Head of caudate nucleus (tissue), 42 donors: Measurements from ENCODE around the gene SEC61A1.

Source experiments
- DNase-seq, 42 donors: peaks; one replicate each; pipeline versions ENCODE4 v3.0.0 to v3.0.0-alpha.2; 2020 to 2021; ENCODE audit warnings: mixed read lengths in 7 of 42
- intact Hi-C: fragments of 100-400 bp; cut with DNase I; formaldehyde crosslinking; loops from one replicate; pipeline ENCODE4 v1.15.0; 2022

SEC61A1 gene

GRCh38 chr3:128052595-128053351 lies 536 bp downstream of the SEC61A1 start:
- intact Hi-C loops = loop anchor here (10.0 kb wide), 1 partner anchor 562 kb away; no protein-coding TSS in a partner anchor
- DNase-seq = peak in 1 of 42 donors; percentile 12

- intact Hi-C loops = loop anchor here (10.0 kb wide), 1 partner anchor 561 kb away; no protein-coding TSS in a partner anchor
- DNase-seq = no peak
Measured at GRCh38 chr3:128053614-128054013, 1.4 kb downstream of the SEC61A1 start.

- DNase-seq = no peak
- intact Hi-C loops = loop anchor here (10.0 kb wide), 1 partner anchor 560 kb away; no protein-coding TSS in a partner anchor
Measured at GRCh38 chr3:128054367-128054766, 2.1 kb downstream of the SEC61A1 start.

GRCh38 chr3:128056258-128056657 lies 4.0 kb downstream of the SEC61A1 start:
- intact Hi-C loops = loop anchor here (10.0 kb wide), 1 partner anchor 559 kb away; no protein-coding TSS in a partner anchor

GRCh38 chr3:128060473-128061381 lies 8.5 kb downstream of the SEC61A1 start:
- DNase-seq = no peak
- intact Hi-C loops = no loop called here

More at GRCh38 chr3:128056258-128056657, 4.0 kb downstream of the SEC61A1 start:
- DNase-seq = no peak

- peak in 3 of 42 donors; percentile 29 to 35 (median 30) for DNase-seq
- intact Hi-C loops = no loop called here
Measured at GRCh38 chr3:128062033-128062745, 10.0 kb downstream of the SEC61A1 start.

- DNase-seq = peak in 1 of 42 donors; percentile 19
- intact Hi-C loops = no loop called here
Measured at GRCh38 chr3:128063865-128064264, 11.6 kb downstream of the SEC61A1 start.

GRCh38 chr3:128064962-128065361 lies 12.7 kb downstream of the SEC61A1 start:
- intact Hi-C loops = no loop called here
- peak in 1 of 42 donors; percentile 12 for DNase-seq

- intact Hi-C loops = no loop called here
- peak in 1 of 42 donors; percentile 22 for DNase-seq
Measured at GRCh38 chr3:128066114-128066513, 13.9 kb downstream of the SEC61A1 start.

- intact Hi-C loops = no loop called here
- peak in 2 of 42 donors; percentile 17 to 24 for DNase-seq
Measured at GRCh38 chr3:128066676-128067075, 14.4 kb downstream of the SEC61A1 start.

- intact Hi-C loops = no loop called here
- DNase-seq = peak in 1 of 42 donors; percentile 9
Measured at GRCh38 chr3:128067489-128067888, 15.3 kb downstream of the SEC61A1 start.

GRCh38 chr3:128068156-128068620 lies 16.0 kb downstream of the SEC61A1 start:
- intact Hi-C loops = no loop called here
- peak in 7 of 42 donors; percentile 23 to 50 (median 34) for DNase-seq

- peak in 1 of 42 donors; percentile 32 for DNase-seq
- intact Hi-C loops = no loop called here
Measured at GRCh38 chr3:128069271-128069670, 17.0 kb downstream of the SEC61A1 start.

GRCh38 chr3:128070898-128071591 lies 18.8 kb downstream of the SEC61A1 start:
- DNase-seq = peak in 1 of 42 donors; percentile 29
- intact Hi-C loops = no loop called here

- intact Hi-C loops = no loop called here
- peak in 1 of 42 donors; percentile 29 for DNase-seq
Measured at GRCh38 chr3:128071771-128072453, 19.7 kb downstream of the SEC61A1 start.

GRCh38 chr3:128072454-128073184 lies 20.4 kb downstream of the SEC61A1 start:
- DNase-seq = peak in 1 of 42 donors; percentile 29
- intact Hi-C loops = no loop called here

GRCh38 chr3:128073185-128073725 lies 21.0 kb downstream of the SEC61A1 start:
- intact Hi-C loops = no loop called here
- peak in 2 of 42 donors; percentile 25 for DNase-seq
